Ovary (tissue), 3 donors: Measurements from ENCODE around the gene LPCAT1.

Experiments
- CTCF ChIP-seq, 3 donors: fragments of 450-650 bp in 2 of 3; fragments of 200-600 bp in 1 of 3; IDR thresholded peaks; one replicate each; pipeline versions ENCODE4 v1.5.1 to v1.8.0; 2016 to 2022; ENCODE audit warnings: antibody characterized with exemption in 3 of 3, mild to moderate bottlenecking in 1 of 3
- EP300 ChIP-seq: sonication (generic); formaldehyde crosslinking; IDR thresholded peaks from one replicate; pipeline ENCODE4 v1.6.1; 2017; ENCODE audit warnings: antibody characterized with exemption
- POLR2A ChIP-seq: fragments of 450-650 bp; IDR thresholded peaks from one replicate; pipeline ENCODE4 v1.6.1; 2017; ENCODE audit warnings: antibody characterized with exemption, mild to moderate bottlenecking, moderate library complexity
- donor health status: DM: no; HTN: no; CAD: no.

GRCh38 chr5:1480217-1480616 lies 43.5 kb downstream of the LPCAT1 start:
- TF ChIP-seq CTCF (IDR thresholded peaks at IDR 0.05) (no peak), EP300 (no peak), POLR2A (no peak)
